Left ventricle myocardium inferior (tissue), 1 donor: ENCODE measurements around the gene RAB22A. TPM values are rescaled to one million over a fixed set of nuclear protein-coding genes. Genes with fewer than 3 reads are reported as not detected.

Experiments used
- DNase-seq: peaks from one replicate; pipeline ENCODE4 v3.0.0-alpha.2; 2020
- H3K27ac ChIP-seq: fragments of 200-600 bp; replicated peaks from 2 replicates; pipeline ENCODE4 v1.8.0; 2021
- H3K27me3 ChIP-seq: fragments of 200-600 bp; 2 replicates; pipeline ENCODE4 v1.8.0; 2021; ENCODE audit warnings: low read depth
- H3K36me3 ChIP-seq: fragments of 200-600 bp; 2 replicates; pipeline ENCODE4 v1.8.0; 2021
- H3K4me1 ChIP-seq: fragments of 200-600 bp; 2 replicates; pipeline ENCODE4 v1.8.0; 2021
- H3K4me3 ChIP-seq: fragments of 200-600 bp; 2 replicates; pipeline ENCODE4 v1.8.0; 2021; ENCODE audit warnings: mild to moderate bottlenecking, moderate library complexity
- H3K9me3 ChIP-seq: fragments of 200-600 bp; replicated peaks from 2 replicates; pipeline ENCODE4 v1.8.0; 2021
- CTCF ChIP-seq: fragments of 200-600 bp; IDR thresholded peaks from 2 replicates; pipeline ENCODE4 v1.8.0; 2021; ENCODE audit warnings: antibody characterized with exemption, mild to moderate bottlenecking, borderline replicate concordance
- intact Hi-C: fragments of 100-400 bp; cut with micrococcal nuclease; formaldehyde crosslinking; loops from one replicate; pipeline ENCODE4 v1.11.0; 2022
- total RNA-seq: library from RNA; stranded (reverse); fragmentation: NEBNext Ultra II Directional; extraction: Animal tissue kit (Norgen Biotek cat#: 25700); gene quantifications from one replicate; pipeline ENCODE4 v1.2.1, GENCODE V29; 2021
- donor health status: DM: no; HTN: yes; CAD: no; lungs with severe emphysema.

Gene RAB22A
- total RNA-seq, 1 donor from 2014 or later = 6.6 TPM

DNA sequence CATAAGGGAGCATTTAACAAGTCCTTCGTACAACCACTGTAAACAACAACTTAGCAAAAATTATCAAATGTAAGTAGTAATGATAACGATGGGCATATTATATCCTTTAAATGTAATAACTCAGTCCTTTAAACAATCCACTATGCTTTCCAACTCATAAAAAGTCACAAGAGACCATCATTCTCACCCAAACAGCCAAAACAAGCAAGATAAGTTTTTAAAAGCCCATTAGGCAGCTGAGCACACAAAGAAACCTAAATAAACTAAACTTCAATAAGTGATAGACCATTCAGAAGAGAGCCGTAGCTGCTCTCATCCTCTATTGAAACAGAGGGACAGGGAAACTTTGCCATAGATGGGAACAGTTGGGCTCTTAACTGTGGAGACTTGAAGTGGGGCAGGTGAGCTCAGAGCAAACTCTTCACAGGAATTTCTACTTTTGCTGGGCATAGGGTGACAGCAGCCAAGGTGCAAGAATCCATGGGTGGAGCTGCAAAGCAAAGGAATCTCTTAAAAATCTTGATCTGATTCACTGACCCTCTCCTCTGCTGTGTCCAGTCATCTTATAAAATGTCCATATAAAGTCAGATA, 22.5 kb downstream of the RAB22A start:
- no peaks in the 10 kb centered on the region for H3K36me3 ChIP-seq
- no peak for DNase-seq
- no peak overlapping the region for H3K27ac ChIP-seq
- peaks cover 34% of the 10 kb centered on the region for H3K4me1 ChIP-seq
- no peaks in the 10 kb centered on the region for H3K9me3 ChIP-seq
- TF ChIP-seq CTCF = no peak
- no peak overlapping the region for H3K4me3 ChIP-seq
- intact Hi-C loops = no loop called here
- no peaks in the 10 kb centered on the region for H3K27me3 ChIP-seq

DNA sequence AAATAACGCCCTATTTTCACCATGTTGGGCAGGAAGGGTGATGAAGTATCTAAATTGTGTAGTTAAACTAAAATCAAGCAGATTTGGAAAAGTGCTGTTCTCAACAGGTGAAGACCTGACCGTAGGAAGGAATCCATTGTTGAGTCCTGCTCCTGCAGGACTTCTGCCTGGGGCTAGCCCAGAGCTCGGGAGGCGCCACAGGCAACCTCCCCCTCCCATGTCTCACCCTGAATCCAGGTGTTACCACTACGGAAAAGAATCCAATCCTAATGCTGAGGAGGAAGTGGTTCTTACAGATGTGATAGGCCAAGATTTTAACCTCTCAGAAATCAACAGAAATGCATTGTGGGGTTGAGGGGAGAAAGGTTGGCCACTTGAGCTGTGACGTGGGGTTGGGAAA, 30.2 kb downstream of the RAB22A start:
- Histone ChIP-seq H3K27me3 (no peaks in the 10 kb centered on the region), H3K9me3 (no peaks in the 10 kb centered on the region), H3K36me3 (peaks cover 6% of the 10 kb centered on the region), H3K4me1 (peaks cover 10% of the 10 kb centered on the region), H3K27ac (no peak overlapping the region), H3K4me3 (no peak overlapping the region)
- no peak for DNase-seq
- TF ChIP-seq CTCF = no peak
- intact Hi-C loops = no loop called here

DNA sequence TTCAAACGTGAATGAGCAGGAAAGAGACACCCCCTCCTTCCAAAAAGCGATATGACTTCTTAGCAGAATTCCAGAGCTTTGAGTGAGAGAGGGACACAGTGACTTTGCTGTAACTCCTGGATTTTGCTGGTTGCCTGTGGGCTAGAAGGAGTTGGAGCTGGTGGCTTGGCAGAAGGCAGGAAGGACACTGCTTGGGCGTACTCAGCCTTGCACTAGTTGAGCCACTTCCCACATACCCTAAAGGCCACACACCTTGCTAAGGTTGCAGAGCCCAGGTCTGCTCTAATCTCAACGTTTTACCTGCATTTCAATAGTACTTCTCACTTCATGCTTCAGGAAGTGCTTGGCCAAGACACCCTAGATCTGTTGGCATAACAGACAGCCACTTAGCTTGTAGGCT, 30.6 kb downstream of the RAB22A start:
- no peak for TF ChIP-seq CTCF
- H3K4me1 ChIP-seq = peaks cover 10% of the 10 kb centered on the region
- no peaks in the 10 kb centered on the region for H3K9me3 ChIP-seq
- H3K36me3 ChIP-seq = peaks cover 7% of the 10 kb centered on the region
- no peak overlapping the region for H3K27ac ChIP-seq
- no peak for DNase-seq
- intact Hi-C loops = no loop called here
- H3K4me3 ChIP-seq = no peak overlapping the region
- no peaks in the 10 kb centered on the region for H3K27me3 ChIP-seq

GRCh38 chr20:58340853-58341252, 31.3 kb downstream of the RAB22A start:
- Histone ChIP-seq H3K9me3 (no peaks in the 10 kb centered on the region), H3K4me3 (no peak overlapping the region), H3K27me3 (no peaks in the 10 kb centered on the region), H3K27ac (no peak overlapping the region), H3K36me3 (peaks cover 14% of the 10 kb centered on the region), H3K4me1 (peaks cover 10% of the 10 kb centered on the region)
- intact Hi-C loops = no loop called here
- TF ChIP-seq CTCF = no peak
- no peak for DNase-seq

DNA sequence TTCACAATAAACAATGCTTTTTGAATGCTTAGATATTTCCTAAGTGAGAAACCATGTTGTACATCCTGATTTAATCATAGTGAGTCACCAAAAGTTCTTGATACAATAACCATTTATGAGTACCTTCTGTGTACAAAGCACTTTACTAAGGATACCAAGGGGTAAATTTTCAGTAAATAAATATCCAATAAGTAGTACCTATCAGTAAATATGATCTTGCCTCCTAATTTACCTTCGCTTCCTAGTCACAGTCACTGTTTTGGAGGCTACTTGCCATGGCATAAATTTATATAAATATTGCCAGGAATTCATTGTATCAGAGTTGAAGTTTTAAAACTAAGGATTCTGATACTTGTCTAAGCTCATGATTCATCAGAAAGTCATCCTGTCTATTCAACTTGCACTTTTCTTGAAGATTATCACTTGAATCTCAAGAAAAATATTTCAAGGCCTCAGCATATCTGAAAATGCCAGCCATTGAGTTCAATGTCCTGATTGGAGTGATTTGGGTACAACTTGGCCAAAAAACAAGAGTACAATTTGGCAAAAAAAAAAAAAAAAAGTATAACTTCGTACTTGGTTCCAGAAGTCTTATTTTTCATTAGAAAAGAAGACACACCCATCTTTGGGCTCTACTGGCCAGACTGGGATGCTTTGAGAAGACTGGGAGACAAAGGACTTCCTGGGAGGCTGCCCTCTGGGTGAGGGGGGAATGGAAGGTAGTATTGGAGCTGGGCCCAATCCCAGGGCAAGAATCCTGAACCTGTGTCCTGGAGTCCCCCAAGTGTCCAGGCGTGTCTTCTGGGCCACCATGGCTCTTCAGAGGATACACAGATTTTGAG, 32.8 kb downstream of the RAB22A start:
- intact Hi-C loops = no loop called here

More for the DNA sequence above, 32.8 kb downstream of the RAB22A start:
- no peak for TF ChIP-seq CTCF
- Histone ChIP-seq H3K4me1 (peaks cover 10% of the 10 kb centered on the region), H3K27me3 (no peaks in the 10 kb centered on the region), H3K4me3 (no peak overlapping the region), H3K9me3 (no peaks in the 10 kb centered on the region), H3K36me3 (peaks cover 20% of the 10 kb centered on the region), H3K27ac (no peak overlapping the region)
- DNase-seq = no peak
